Middle frontal gyrus (tissue), 1 donor: ENCODE data around the gene PTPRT.
A peak's percentile ranks its signal among the peaks of the same experiment; 100 is the strongest.
"Not testable (repeated sequence)": the region's sequence is repeated elsewhere in the genome, so short reads cannot be mapped to it uniquely, and the experiment has no call there.

Source experiments
- DNase-seq: peaks from one replicate; pipeline ENCODE4 v3.0.0-alpha.2; 2015; ENCODE audit warnings: low spot score; ENCODE audit errors: extremely low spot score

PTPRT gene

DNA sequence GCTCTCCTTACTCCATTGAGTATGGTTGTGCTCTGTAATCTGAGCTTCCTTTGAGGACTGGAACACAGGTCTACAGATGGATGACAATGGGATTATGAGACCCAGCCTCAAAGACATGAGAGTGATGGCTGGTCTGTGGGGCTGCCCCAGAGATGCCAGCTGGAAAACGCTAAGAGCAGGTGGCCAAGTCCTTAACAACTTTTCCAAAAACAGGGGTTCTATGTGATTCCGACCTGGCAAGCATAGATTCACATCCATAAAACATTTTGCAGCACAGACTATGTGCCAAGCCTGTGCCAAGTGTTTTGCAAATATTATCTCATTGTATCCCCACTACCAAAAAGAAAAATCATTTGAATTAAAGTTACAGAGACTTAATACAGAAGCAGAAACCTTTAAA, 270.4 kb downstream of the PTPRT start:
- no peak for DNase-seq

DNA sequence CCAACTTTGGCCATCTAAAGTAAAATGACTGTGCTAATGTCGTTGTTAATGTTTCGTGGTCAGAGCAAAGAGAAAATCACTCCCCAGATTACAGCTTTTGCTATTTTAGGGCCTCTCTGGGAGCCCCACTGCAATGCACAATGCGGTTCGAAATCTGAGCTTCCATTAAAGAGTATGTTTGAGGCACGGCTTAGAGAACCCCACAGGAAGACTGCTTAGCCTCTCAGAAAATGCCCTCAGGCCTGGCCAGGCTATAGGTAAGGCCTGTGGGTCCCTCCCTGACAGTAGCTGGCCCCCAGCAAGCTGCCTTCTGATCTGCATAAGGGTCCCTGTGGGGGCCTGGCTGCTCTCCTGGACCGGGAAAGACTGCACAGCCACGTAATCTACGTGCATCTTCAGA, 274.6 kb downstream of the PTPRT start:
- DNase-seq, result no peak

DNA sequence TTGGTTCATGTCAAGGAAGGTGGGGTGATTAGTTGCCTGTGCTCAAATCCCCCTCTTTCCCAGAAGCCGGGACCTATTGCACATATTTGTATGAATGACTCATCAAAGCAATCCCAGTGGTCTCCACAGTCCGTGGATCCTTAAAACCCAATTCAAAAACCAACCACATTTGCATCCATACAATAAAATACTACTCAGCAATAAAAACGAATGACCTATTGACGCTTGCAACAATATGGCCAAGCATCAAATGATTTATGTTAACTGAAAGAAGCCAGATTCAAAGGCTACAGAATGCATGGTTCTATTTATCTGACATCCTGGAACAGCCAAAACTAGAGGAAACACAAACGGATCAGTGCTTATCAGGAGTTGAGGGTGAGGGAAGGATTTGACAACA, 275.4 kb downstream of the PTPRT start:
- DNase-seq, result no peak

DNA sequence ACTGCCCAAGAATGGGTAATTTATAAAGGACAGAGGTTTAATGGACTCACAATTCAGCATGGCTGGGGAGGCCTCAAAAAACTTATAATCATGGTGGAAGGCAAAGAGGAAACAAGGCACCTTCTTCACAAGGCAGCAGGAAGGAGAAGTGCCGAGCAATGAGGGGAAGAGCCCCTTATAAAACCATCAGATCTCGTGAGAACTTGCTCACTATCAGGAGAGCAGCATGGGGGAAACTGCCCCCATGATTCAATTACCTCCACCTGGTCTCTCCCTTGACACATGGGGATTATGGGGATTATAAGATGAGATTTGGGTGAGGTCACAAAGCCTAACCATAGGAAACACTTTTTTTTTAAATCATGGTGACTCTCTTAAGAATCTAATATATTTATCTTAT, 278.9 kb downstream of the PTPRT start:
- not testable (repeated sequence) for DNase-seq

DNA sequence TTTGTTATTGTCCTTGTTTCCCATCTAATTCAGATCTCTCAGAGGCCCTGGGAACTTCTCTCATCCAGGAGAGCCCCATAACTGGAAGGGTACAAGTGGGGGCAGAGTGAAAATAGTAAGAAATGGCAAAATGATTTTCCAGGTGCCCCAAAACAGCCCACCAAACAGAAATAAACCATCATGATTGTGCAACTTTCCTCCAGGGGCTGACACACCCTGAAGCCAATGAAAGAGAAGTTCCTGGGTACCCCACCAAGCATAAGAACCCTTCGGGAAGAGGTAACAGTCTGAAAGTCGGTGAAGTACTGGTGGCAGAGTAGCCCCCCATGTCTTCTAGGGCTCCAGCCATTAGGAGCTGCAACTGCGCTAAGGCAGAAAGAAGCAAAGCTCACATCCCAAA, 282.0 kb downstream of the PTPRT start:
- DNase-seq, result no peak

DNA sequence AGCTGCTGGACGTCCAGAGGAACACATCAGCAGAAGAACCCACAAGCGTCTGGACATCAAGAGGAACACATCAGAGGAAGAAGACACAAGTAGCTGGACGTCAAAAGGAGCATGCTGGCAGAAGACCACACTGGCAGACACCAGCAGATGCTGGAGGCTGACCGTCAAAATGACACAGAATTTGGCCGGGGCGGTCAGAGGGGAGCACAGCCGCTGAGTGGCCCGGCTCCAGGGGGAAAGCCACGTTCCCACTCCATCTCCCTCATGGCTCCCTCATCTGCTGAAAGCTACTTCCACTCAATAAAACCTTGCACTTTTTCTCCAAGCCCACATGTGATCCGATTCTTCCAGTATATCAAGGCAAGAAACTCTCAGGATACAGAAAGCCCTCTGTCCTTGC, 283.6 kb downstream of the PTPRT start:
- DNase-seq, result no peak

DNA sequence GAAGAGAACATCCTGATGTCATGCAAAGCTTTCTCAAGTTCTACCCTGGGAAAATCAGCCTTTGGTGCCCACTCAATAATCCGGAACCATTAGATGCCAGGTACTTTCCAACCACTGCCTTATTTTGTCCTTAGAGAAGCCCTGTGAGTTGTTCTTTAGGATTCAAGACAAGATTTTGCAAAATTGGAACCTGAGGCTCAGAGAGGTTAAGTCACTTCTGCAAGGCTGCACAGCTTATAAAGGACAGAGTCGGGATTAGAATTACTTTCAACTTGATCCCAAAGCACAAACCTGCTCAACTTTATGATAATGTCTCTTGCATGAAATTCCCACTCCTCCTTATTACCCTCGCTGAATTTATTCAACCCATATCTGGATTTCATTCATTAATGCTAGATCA, 287.2 kb downstream of the PTPRT start:
- DNase-seq, result no peak

DNA sequence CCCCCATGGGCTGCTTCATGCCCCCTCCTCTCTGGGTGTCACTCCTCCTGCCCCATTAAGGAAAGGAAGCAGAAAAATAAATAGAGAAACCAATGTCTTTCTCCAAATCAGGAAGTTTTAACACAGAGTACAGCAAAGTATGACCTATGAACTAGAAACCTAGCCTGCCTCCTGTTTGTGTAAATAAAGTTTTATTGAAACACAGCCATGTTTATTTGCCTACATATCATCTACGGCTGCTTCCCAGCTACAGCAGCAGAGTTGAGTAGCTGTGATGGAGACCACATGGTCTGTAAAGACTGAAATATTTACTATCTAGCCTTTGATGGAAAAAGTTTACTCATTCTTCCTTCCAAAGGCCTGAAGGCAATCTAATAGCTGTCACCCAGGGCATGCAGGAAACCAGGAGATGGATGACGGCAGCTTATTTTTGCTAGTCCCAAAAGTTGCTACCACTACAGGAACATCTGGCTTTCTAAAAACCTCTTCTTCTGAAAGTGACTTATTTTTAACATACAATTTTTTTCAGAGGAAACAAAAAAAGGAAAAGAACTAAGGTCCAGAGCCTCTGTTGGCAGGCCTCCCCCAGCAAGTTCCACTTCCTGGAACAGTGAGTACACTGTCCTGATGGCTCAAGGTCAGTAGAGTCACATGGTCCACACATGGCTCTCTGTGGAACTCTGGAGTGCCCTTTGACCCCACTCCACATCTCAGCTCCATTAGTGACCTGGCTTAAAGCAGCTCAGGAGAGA, 287.8 kb downstream of the PTPRT start:
- DNase-seq, result no peak

DNA sequence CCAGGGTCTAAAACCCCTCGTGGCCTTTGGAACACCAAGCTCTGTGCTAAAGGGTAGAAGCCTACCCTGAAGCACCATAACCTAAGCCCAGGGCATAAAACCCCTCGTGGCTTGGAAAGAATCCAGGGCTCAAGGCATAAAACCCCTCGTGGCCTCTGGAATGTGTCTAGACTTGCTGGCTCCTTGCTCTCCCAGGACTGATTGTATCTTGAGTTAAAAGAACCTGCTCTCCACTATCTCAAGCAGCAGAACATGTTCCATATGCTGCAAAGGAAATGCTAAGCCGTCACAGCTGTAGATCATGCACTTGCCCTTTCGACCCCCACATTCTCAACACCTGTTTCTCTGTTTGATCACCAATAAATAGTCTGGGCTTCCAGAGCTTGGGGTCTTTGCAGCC, 288.9 kb downstream of the PTPRT start:
- DNase-seq, result not testable (repeated sequence)

DNA sequence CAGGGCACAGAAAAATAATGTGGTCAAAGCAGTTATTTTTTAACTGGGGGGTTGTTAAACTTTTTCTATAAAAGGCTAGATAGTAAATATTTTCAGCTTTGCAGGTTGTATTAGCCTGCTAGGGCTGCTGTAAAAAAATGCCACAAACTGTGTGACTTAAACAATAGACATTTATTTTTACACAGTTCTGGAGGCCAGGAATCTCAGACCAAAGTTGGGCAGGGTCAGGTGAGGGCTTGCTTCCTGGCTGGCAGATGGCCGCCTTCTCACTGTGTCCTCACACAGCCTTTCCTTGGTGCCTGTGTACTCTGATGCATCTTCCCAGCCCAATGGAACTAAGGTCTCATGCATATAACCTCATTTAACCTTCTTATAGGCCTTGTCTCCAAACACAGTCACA, 294.7 kb downstream of the PTPRT start:
- DNase-seq, result no peak

DNA sequence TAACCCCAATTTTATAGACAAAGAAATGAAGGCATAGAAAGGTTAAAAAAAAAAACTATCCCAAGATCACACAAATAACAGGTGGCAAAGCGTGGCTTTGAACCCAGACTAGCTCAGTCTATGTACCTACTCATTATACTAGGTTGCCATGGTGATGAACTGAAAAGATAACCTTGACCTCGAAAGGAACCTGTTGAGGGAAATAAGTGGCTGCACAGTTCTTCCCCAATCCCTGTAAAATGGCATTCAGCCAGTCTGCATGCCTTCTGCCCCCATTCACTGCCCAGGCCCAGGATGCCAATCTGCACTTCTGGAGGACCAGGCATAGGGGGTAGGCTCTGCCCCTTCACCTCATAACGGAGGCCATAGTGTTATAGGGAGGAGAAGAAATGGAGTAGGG, 295.2 kb downstream of the PTPRT start:
- no peak for DNase-seq

DNA sequence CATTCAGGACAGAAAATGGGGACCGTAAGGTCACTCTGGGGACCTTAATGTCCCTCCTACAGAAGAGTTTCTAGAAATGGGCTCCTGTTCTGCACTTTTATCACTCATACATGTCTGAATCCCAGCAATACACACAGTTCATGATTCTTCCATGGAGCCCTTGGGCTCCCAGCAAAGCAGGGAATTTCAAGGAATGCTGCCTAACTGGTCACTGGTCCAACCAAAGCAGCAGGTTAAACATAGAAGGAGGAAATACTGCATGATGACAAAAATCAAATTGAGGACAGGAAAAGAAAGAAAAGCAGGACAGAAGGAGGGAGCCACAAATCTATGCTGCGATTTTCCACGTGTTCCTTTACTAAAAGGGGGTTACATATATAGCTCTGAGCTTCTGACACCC, 300.2 kb downstream of the PTPRT start:
- no peak for DNase-seq

DNA sequence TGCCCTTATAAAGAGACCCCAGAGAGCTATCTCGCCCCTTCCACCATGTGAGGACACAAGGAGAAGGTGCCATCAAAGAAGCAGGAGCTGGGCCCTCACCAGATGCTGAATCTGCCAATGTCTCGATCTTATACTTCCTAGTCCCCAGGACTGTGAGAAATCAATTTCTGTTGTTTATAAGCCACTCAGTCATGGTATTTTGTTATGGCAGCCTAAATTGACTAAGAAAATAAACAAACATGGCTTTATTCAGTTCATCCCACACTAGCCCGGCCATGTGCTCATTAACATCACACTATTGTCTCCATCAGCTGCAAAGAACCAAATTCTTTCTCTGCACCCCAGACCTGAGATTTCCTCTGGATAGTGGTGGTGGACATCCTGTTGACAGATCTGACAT, 302.4 kb downstream of the PTPRT start:
- no peak for DNase-seq

DNA sequence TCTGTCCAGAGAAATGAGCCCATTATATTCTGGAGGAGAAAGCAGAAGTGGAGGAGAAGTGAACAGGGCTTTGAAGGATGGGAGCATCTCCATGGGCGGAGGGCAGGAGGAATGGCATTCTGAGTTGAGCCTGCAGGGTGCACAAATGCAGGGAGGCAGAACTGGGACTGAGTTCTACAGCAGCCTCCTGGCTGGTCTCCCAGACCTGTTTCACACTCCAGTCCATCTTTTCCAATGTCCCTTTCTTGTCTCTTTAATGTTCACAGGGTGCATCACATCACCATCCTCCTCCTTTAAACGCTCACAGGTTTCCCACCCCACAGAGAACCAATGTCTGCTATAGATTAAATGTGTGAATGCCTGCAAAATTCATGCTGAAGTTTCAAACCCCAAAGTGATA, 302.9 kb downstream of the PTPRT start:
- no peak for DNase-seq

DNA sequence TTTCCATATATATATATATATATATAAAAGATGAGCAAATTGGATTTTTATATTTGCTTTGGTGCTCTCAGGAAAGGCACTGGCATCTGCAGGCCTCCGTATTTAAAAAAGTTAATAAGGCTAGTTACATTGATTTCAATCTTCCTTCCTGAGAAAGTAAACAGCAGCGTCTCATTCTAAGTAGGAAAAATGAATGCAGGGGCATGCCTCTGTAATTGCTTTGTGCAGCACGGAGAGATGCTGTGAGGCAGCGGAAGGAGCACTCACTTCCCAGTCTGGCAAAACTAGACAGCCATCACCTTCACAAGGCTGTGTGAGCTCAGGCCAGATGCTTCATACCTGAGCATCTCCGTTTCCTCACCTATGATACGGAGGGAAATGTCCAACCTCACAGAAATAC, 303.7 kb downstream of the PTPRT start:
- DNase-seq, result no peak

DNA sequence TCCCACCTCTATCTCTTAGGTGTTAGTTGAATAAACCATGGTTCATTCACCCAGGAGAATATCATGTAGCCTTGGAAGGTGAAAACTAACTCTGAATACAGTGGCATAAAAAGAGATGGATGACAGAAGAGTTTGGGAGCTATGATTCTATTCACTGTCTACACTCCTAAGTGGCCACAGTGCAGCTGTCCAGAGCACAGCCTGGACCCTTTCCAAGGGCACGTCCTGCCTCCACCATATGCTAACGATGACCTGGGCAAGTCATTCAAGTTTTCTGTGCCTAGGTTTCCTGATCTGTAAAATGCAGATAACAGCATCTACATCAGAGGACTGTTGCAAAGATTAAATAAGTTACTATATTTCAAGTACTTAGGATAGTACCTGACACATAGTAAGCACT, 314.1 kb downstream of the PTPRT start:
- DNase-seq, result no peak

DNA sequence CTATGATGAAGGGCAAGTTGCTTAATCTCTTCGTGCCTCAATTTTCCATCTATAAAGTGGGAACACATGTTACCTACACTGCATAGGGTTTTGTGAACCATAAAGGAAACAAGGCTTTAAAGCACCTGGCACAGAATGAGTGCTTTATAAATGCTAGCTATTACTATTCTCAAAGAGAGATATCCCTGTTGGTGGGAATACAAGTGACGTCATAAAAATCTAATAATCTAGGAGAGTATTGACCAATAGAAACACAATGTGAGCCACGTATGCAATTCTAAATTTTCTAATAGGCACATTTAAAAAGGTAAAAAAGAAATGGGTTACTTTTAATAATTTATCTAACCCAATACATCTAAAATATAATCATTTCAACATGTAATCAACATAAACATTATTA, 316.4 kb downstream of the PTPRT start:
- no peak for DNase-seq

DNA sequence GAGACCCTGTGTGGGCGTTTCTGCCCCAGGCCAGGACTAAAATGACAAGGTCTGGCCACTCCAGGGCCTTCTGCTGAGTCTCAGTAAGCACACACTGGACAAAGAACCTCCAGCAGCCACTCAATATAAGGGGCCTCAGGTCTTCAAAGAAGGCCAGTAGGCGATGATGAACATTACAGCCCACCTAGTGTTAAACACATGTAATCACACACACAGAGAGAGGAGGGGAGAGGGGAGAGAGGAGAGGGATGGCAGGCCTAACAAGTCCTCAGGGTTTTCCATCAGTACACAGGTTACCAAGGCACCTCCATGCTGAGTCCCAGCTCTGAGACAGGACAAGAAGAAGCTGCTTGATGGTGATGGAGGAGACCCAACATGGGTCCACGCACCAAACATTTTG, 325.6 kb downstream of the PTPRT start:
- no peak for DNase-seq

DNA sequence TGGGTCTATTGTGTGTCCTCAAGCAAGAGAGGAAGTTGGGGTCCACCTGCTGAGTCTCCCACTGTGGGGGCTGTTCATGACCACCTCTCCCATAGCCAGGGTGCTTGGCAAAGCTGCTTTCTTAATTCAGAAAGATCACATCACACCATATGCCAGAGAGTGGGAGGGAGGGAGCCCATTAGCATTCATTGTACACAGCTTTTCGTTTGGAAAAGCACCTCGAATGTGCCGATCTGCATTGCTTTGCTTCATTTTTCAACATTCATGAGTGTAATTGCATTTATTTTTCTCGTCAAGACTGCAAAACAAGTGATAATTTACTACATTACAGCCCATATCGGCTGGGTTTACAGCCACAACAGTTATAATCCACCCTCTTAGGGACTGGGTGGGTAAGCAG, 327.3 kb downstream of the PTPRT start:
- DNase-seq, result peak; percentile 36

DNA sequence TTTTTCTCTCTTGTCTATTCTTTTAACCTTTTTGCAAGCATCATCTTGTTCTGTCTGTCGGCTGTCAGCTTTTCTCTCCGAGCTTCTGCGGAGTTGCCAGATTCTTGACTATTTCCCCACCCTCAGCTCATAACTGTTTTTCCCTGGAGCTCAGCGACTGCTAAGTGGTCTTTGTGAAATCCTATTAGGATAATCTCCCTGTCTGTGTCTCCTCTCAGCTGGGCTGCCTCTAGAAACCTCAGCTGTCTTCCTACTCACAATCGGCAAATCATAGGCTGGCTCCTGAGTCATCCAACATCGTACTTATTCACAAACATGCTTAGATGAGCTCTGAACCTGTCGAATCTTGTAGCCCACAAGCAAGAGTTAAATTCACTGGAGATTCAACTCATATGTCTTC, 332.3 kb downstream of the PTPRT start:
- DNase-seq, result no peak

DNA sequence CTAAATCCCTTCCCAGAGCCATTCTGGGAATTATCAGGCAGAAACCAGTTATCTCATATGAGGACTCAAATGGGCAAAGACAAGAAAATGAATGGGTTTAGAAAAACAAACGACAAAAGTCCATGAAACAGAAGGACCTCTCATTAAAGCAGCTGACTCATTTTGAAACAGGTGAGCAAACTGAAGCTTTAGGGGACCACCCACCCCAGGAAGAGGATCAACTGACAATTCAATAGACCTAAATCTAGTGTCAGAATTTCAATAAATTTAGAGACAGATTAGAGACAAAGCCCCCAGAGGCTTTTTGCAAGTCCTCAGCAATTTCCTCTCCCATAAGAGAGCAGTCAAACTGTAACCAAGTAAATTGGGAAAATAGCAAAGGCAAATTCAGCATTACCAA, 333.8 kb downstream of the PTPRT start:
- DNase-seq, result no peak

DNA sequence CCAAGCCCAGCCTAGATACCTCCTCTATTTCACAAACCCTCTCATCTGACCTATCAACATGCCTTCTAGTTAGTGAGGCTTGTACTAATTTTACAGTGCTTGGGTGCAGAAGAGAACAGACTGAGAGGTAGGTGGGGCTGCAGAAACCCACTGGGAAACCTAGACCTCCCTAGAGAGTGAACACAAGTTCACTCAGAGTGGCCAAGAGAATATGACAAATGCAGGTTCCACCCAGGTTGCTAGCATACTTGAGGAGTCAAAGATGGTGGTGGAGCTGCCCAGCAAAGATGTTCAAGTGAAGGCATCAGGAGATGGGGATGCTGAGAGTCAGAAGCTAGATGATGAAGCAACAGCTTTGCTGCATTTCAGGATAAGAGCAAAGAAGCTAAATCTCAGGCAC, 337.0 kb downstream of the PTPRT start:
- DNase-seq, result no peak

DNA sequence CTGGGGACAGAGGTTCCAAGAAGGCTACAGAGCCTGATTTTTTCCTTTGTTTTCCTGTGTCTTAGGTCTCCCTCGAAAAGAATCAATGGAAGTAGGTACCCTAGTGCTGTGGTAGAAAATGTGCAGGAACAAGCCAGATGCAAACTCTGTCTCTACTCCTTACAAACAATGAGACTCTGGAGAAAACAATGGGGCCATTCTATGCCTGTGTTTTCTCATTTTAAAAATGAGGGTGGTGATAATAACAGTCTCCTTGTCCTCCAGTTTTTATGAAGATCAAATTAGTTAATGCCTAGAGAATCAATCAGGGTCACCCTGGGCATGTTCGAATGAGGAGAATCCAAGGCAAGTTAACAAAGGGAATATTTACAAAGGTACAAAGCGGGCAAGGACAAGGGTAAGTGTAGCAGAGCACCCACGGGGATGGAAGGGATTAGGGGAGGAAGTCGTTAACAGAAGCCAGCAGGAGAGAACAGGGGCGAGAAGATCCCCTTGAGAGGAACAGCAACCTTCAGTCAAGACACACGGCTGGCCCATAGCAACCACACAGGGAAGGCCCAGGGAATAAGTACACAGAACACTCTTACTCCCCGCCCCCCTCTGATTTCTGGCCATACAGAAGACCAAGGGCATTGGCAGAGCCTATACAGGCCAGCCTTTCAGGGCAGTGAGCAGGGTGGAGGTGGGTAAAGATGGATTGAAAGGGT, 342.8 kb downstream of the PTPRT start:
- DNase-seq, result no peak
